Heart left ventricle (tissue), 16 donors: Measurements from ENCODE around the gene TMEM106C. TPM values are rescaled to one million over a fixed set of nuclear protein-coding genes. Genes with fewer than 3 reads are reported as not detected.
"Not testable (repeated sequence)": the region's sequence is repeated elsewhere in the genome, so short reads cannot be mapped to it uniquely, and the experiment has no call there.

Experiments
- ATAC-seq, 4 donors: fragments of 200-7000 bp; cut with Tn5 transposase; one replicate each; pipeline ENCODE4 v1.9.1; 2020 to 2022; ENCODE audit warnings: moderate library complexity in 4 of 4, mild to moderate bottlenecking in 3 of 4, moderate number of reproducible peaks in 1 of 4
- DNase-seq, 5 donors: peaks; one replicate each; pipeline ENCODE4 v3.0.0-alpha.2; 2020
- H3K27ac ChIP-seq, 12 donors: fragments of 200-600 bp; sonication (generic) in 4 of 12; one replicate each; pipeline versions ENCODE4 v1.5.0 to v1.8.0; 2016 to 2022; ENCODE audit warnings: mild to moderate bottlenecking in 2 of 12
- H3K27me3 ChIP-seq, 9 donors: fragments of 200-600 bp; sonication (generic) in 2 of 9; one replicate each; pipeline versions ENCODE4 v1.5.1 to v1.8.0; 2016 to 2022; ENCODE audit warnings: mild to moderate bottlenecking in 3 of 9
- H3K36me3 ChIP-seq, 9 donors: fragments of 200-600 bp; sonication (generic) in 2 of 9; one replicate each; pipeline versions ENCODE4 v1.5.0 to v1.8.0; 2018 to 2022; ENCODE audit warnings: mild to moderate bottlenecking in 2 of 9
- H3K4me1 ChIP-seq, 12 donors: fragments of 200-600 bp; sonication (generic) in 4 of 12; one replicate each; pipeline versions ENCODE4 v1.5.0 to v1.8.0; 2016 to 2022; ENCODE audit warnings: mild to moderate bottlenecking in 3 of 12
- H3K4me3 ChIP-seq, 12 donors: fragments of 200-600 bp; sonication (generic) in 4 of 12; one replicate each; pipeline versions ENCODE4 v1.5.0 to v1.8.0; 2017 to 2022; ENCODE audit warnings: mild to moderate bottlenecking in 9 of 12, moderate library complexity in 4 of 12
- H3K9me3 ChIP-seq, 12 donors: fragments of 200-600 bp; sonication (generic) in 4 of 12; one replicate each; pipeline versions ENCODE4 v1.5.0 to v1.8.0; 2016 to 2022; ENCODE audit warnings: mild to moderate bottlenecking in 1 of 12
- CTCF ChIP-seq, 12 donors: fragments of 200-600 bp; sonication (generic) in 4 of 12; IDR thresholded peaks; one replicate each; pipeline versions ENCODE4 v1.5.0 to v1.8.0; 2018 to 2022; ENCODE audit warnings: antibody characterized with exemption in 12 of 12, mild to moderate bottlenecking in 5 of 12
- POLR2A ChIP-seq, 2 donors: fragments of 450-650 bp; IDR thresholded peaks; one replicate each; pipeline ENCODE4 v1.6.1; 2017; ENCODE audit warnings: antibody characterized with exemption in 2 of 2, mild to moderate bottlenecking in 2 of 2, moderate library complexity in 2 of 2
- WGBS, 4 donors: extraction: QIAGEN DNeasy Blood & Tissue Kit in 2 of 4; methylation state at CpG; one replicate each; pipeline versions ENCODE4 v1.1.5 to v1.1.7; 2013 to 2018; 5-methylcytosine and 5-hydroxymethylcytosine counted together
- intact Hi-C, 10 donors: fragments of 100-400 bp; cut with DNase I; formaldehyde crosslinking; loops; one replicate each; pipeline versions ENCODE4 v1.11.1 to v1.14.2; 2022
- polyA plus RNA-seq, 2 donors: library from polyadenylated mRNA; stranded (reverse); fragments of 200-250 nt; gene quantifications; one replicate each; pipeline ENCODE4 v1.2.3, GENCODE V29; 2013
- total RNA-seq, 9 donors: library from RNA; depleted of rRNA in 2 of 9; stranded (reverse); fragments of >200 nt in 2 of 9; fragmentation: NEBNext Ultra II Directional in 3 of 9; extraction: Animal tissue kit (Norgen Biotek cat#: 25700) in 3 of 9; gene quantifications; one replicate each; pipeline versions ENCODE4 v1.1.0 to v1.2.4, GENCODE V29; 2016 to 2023
- donor health status: ischemic (EF 13 %, LVEDD 7.1; RV severe dilation, severe dysfunction).
- donor health status: healthy with polysubstance abuse.
- donor health status: DM: no; HTN: yes; CAD: no.
- donor health status: DM: no; HTN: no; CAD: no.
- donor health status: ischemic (EF 25% LVEDD 6.9; RV normal size, moderate dysfunction).
- donor health status: ischemic (EF 25% LVEDD 5.7; RV mildly dilated, moderate dysfunction).
- donor health status: healthy.
- donor health status: DM: yes; HTN: yes; CAD: no.
- donor health status: ischemic (EF 35%, LVEDD 5.7; RV mildly dilated, moderate dysfunction).
- donor health status: nonischemic (EF 11% LVEDD 7.7; RV severe dilation, severe dysfunction).
- donor health status: DM: yes; HTN: yes; CAD: no.
- donor health status: PGD.
- donor health status: ischemic (EF 29% LVEDD 5.4; RV normal size, mild dysfunction).
- donor health status: nonischemic (EF 23%, LVEDD 6.1; RV moderate dilation, normal function).

Gene TMEM106C
- total and polyA plus RNA-seq, 11 donors = 23.0 to 66.6 (median 50.0) TPM

GRCh38 chr12:47954467-47955045 lies 8.8 kb upstream of the TMEM106C start:
- 83 to 88% (median 86%) methylated on average over 4 of the region's 4 CpGs for WGBS, 4 donors
- no peak overlapping the region for H3K4me3 ChIP-seq
- H3K36me3 ChIP-seq = no peaks in the 10 kb centered on the region
- no peaks in the 10 kb centered on the region for H3K27me3 ChIP-seq
- TF ChIP-seq POLR2A (IDR thresholded peaks at IDR 0.05) (no peak), CTCF (IDR thresholded peaks at IDR 0.05) (no peak)
- intact Hi-C loops = loop anchor here in 2 of 10 donors (10.0 kb wide), 2 partner anchors 240 to 300 kb away; no protein-coding TSS in a partner anchor
- no peak for ATAC-seq
- no peak overlapping the region for H3K27ac ChIP-seq
- peaks cover 0 to 3% (median 0%) of the 10 kb centered on the region in 12 donors for H3K4me1 ChIP-seq
- no peak for DNase-seq
- H3K9me3 ChIP-seq = no peaks in the 10 kb centered on the region

DNA sequence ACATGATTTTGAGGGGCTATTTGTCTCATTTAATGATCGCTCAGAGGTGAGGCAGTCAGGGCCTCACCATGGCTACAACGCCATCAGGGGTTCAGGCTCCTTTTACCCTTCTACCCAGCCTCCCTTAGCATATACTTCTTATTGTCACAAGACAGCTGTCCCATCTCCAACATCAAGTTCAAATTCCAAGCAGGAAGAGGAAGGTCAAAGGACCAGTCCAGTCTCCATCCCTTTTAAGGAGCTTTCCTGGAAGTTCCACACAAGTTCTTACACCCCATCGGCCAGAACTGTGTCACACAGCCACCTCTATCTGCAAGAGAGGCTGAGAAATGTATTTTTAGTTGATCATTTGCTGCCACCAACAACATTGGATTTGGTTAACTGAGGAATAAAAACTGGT lies 8.3 kb upstream of the TMEM106C start:
- no peaks in the 10 kb centered on the region for H3K36me3 ChIP-seq
- no peak overlapping the region for H3K4me3 ChIP-seq
- DNase-seq (no peak), ATAC-seq (no peak)
- H3K27me3 ChIP-seq = no peaks in the 10 kb centered on the region
- 68 to 80% (median 77%) methylated on average over 3 of the region's 3 CpGs for WGBS, 4 donors
- H3K4me1 ChIP-seq = no peaks in the 10 kb centered on the region
- no peak overlapping the region for H3K27ac ChIP-seq
- intact Hi-C loops = loop anchor here in 2 of 10 donors (10.0 kb wide), 2 partner anchors 240 to 300 kb away; no protein-coding TSS in a partner anchor
- H3K9me3 ChIP-seq = no peaks in the 10 kb centered on the region
- no peak for TF ChIP-seq POLR2A (IDR thresholded peaks at IDR 0.05)
- TF ChIP-seq CTCF (IDR thresholded peaks at IDR 0.05) = no peak

DNA sequence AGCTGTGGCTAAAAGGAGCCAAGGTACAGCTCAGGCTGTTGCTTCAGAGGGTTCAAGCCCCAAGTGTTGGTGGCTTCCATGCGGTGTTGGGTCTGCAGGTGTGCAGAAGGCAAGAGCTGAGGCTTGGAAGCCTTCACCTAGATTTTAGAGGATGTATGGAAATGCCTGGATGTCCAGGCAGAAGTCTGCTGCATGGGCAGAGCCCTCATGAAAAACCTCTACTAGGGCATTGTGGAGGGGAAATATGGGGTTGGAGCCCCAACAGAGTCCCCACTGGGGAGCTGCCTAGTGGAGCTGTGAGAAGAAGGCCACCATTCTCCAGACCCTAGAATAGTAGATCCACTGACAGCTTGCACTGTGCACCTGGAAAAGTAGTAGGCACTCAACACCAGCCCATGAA lies 5.7 kb upstream of the TMEM106C start:
- not testable (repeated sequence) for H3K9me3 ChIP-seq, H3K4me1 ChIP-seq, H3K4me3 ChIP-seq, DNase-seq, H3K27ac ChIP-seq, H3K27me3 ChIP-seq, ATAC-seq, H3K36me3 ChIP-seq
- 89 to 97% (median 91%) methylated on average over 1 of the region's 1 CpG; no CpG with 5 or more reads in 1 of the 4 donors for WGBS, 4 donors
- intact Hi-C loops = loop anchor here in 2 of 10 donors (10.0 kb wide), 2 partner anchors 243 to 303 kb away; no protein-coding TSS in a partner anchor

GRCh38 chr12:47962198-47962597 lies 1.2 kb upstream of the TMEM106C start:
- intact Hi-C loops = loop anchor here in 7 of 10 donors (5.0 to 10.0 kb wide), 7 partner anchors 40 to 247 kb away; partner anchors contain the start of genes ASB8 (in 2 of the 7), COL2A1 (in 2 of the 7) and CCDC184 (in 1 of the 7)
- Histone ChIP-seq H3K9me3 (no peaks in the 10 kb centered on the region), H3K4me3 (no peak overlapping the region), H3K27ac (no peak overlapping the region), H3K4me1 (peaks cover 0 to 36% (median 17%) of the 10 kb centered on the region in 12 donors), H3K36me3 (peaks cover 0 to 17% (median 3%) of the 10 kb centered on the region in 9 donors), H3K27me3 (no peaks in the 10 kb centered on the region)
- DNase-seq (no peak), ATAC-seq (no peak)
- 86 to 89% (median 88%) methylated on average over 11 of the region's 11 CpGs for WGBS, 4 donors
- TF ChIP-seq CTCF (IDR thresholded peaks at IDR 0.05) (no peak), POLR2A (IDR thresholded peaks at IDR 0.05) (no peak)
